HUES64 (cell line): ENCODE measurements around the gene RABGAP1L.
A peak's percentile ranks its signal among the peaks of the same experiment; 100 is the strongest.
"Not testable (repeated sequence)": the region's sequence is repeated elsewhere in the genome, so short reads cannot be mapped to it uniquely, and the experiment has no call there.

ENCODE experiments used
- H3K27ac ChIP-seq: 2 replicates; pipeline ENCODE4 v1.7.0; 2013; ENCODE audit warnings: low read depth, low read length, inconsistent platforms
- H3K27me3 ChIP-seq: 2 replicates; pipeline ENCODE4 v1.6.1; 2013; ENCODE audit warnings: mild to moderate bottlenecking, low read length; ENCODE audit not compliant: insufficient read depth
- H3K36me3 ChIP-seq: 2 replicates; pipeline ENCODE4 v1.6.1; 2013; ENCODE audit warnings: mild to moderate bottlenecking, low read length; ENCODE audit not compliant: insufficient read depth
- H3K4me1 ChIP-seq: 2 replicates; pipeline ENCODE4 v1.6.1; 2013; ENCODE audit warnings: mild to moderate bottlenecking, low read length, moderate library complexity; ENCODE audit not compliant: insufficient read depth
- H3K4me3 ChIP-seq: 2 replicates; pipeline ENCODE4 v1.5.1; 2013; ENCODE audit warnings: mild to moderate bottlenecking, low read length, moderate library complexity
- H3K9ac ChIP-seq: 2 replicates; pipeline ENCODE4 v1.6.1; 2013; ENCODE audit warnings: mild to moderate bottlenecking, low read depth, low read length
- H3K9me3 ChIP-seq: 2 replicates; pipeline ENCODE4 v1.6.1; 2013; ENCODE audit warnings: low read depth, low read length; ENCODE audit not compliant: insufficient read depth
- WGBS: fragments of 150-250, 120-280 bp; methylation state at CpG from one replicate; pipeline ENCODE4 v1.1.7; 2013; ENCODE audit warnings: missing lambda C conversion rate; 5-methylcytosine and 5-hydroxymethylcytosine counted together

Gene RABGAP1L

DNA sequence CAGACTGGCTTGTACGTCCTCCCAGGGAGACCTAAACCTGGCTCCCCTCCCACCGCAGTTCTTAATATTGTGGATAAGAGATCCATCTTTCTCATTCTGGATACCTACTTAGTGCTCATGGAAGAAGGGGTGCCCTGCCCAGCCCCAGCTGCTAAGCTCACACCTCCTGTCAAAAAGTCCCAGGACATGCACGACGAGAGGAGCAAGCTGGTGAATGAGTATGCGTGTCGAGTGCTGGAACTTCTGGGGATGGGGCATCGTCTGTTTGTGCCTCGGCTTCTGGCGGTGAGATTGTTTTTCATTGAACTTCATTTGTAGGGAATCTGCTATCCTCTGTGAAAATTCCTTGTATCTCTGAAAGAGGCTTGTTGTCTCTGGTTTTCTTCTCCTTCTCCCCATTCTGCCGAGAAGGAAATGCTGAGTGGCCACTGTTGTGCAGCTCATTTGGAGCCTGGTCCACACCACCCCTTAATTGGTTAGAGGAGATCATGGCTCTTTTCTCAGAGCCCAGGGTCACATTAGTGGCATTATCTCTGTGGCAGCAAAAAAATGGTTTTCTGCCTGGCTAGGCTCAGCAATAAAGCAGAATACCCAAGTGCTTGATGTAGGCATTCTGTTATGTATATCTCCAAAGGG is 641.0 kb downstream of the RABGAP1L start:
- peaks cover 9% of the 10 kb centered on the region for H3K4me1 ChIP-seq
- H3K27ac ChIP-seq = no peak overlapping the region
- 13% methylated on average over 8 of the region's 10 CpGs for WGBS
- peak overlapping the region; percentile 56 for H3K4me3 ChIP-seq
- no peaks in the 10 kb centered on the region for H3K9me3 ChIP-seq
- no peaks in the 10 kb centered on the region for H3K36me3 ChIP-seq
- H3K27me3 ChIP-seq = no peaks in the 10 kb centered on the region
- peak overlapping the region; percentile 23 for H3K9ac ChIP-seq

DNA sequence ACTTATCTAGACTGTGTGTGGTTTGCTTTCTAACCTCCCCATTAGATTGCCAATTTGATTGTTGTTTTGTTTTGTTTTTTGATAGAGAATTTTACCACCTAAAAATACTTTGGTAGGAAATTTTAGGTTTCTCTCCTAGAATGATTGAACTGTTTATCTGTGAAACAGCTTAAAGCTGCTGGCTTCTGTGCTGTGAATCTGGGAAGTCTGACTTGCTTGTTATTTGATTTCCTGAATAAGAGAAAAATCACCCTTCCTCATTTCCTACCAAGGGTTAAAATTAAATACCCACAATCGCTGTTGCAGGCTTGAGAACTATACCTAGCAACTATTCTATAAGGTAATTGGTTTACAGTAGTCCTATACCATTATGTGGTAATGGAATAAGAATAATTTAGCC is 641.6 kb downstream of the RABGAP1L start:
- no peak overlapping the region for H3K27ac ChIP-seq
- H3K4me3 ChIP-seq = peak overlapping the region; percentile 56; the same call in 1 of the 2 replicates
- H3K4me1 ChIP-seq = peaks cover 7% of the 10 kb centered on the region
- no peak overlapping the region for H3K9ac ChIP-seq
- H3K27me3 ChIP-seq = no peaks in the 10 kb centered on the region
- H3K36me3 ChIP-seq = no peaks in the 10 kb centered on the region
- H3K9me3 ChIP-seq = no peaks in the 10 kb centered on the region
- no CpG with 5 or more reads among the region's 1 CpG for WGBS

DNA sequence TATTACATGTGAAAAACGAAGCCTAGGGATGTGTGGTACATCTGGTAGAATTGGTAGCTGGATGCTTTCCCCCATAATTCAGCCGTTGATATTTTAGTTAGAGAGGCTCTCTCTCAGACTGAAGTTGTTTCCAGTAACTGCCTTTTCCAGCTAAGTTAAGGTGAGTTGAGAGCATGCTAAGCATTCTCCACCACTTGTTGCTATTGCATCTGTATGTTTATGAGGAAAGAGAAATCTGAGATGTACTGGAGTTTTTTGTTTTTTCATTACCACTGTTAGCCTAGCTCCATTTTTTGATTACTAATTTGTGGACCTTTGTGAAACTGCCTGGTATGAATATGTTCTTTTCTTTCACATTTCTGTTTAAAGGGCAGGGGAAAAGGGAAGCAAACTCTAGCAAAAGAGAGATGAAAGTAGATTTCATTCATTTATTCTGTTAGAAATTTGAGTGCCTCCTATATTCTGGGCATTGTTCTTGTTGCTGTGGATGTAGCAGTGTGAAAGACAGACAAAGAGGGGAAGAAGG is 650.5 kb downstream of the RABGAP1L start:
- no peaks in the 10 kb centered on the region for H3K9me3 ChIP-seq
- H3K27me3 ChIP-seq = no peaks in the 10 kb centered on the region
- no peak overlapping the region for H3K27ac ChIP-seq
- H3K4me3 ChIP-seq = no peak overlapping the region
- H3K36me3 ChIP-seq = no peaks in the 10 kb centered on the region
- WGBS = 88% methylated on average over 1 of the region's 2 CpGs
- H3K9ac ChIP-seq = no peak overlapping the region; the same call in 1 of the 2 replicates
- peaks cover 17% of the 10 kb centered on the region; the same call in 1 of the 2 replicates for H3K4me1 ChIP-seq

DNA sequence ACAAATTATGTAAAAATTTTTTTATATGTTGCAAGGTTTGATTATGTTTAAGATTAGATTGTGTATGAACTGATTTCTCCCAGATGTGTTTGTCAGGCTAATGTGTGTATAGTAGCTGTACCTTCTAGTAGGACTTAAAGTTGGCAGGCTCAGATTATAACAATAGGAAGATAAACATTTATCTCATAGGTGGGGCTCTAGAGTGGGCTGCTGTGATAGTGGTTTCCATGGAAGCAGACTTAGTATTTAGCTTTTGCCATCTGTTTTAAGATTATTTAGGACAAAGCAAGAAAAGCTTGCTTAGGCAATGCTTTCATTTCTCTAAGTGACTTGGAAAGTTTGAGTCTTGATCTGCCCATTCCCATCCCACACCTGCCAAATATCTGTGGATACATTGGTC is 652.7 kb downstream of the RABGAP1L start:
- no peaks in the 10 kb centered on the region for H3K36me3 ChIP-seq

DNA sequence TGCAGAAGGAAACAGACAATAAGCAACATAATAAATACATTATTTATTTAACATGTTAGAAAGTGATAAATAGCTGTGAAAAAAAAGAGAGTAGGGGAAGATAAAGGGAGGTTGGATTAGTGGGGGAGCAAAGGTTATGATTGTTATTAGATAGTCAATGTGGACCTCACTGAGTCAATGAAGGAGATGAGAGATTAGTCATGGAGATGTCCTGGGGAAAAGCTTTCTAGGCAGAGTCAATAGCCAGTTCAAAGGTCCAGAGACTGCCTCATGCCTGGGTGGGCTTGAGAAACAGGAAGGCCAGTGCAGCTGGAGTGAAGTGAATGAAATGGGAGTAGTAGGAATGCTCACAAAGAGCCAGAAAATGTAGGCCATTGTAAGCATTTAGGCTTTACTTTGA is 653.3 kb downstream of the RABGAP1L start:
- no peak overlapping the region for H3K9ac ChIP-seq
- peaks cover 21% of the 10 kb centered on the region for H3K4me1 ChIP-seq

More for the DNA sequence above, 652.7 kb downstream of the RABGAP1L start:
- H3K9ac ChIP-seq = no peak overlapping the region
- no peak overlapping the region for H3K4me3 ChIP-seq
- no peaks in the 10 kb centered on the region for H3K27me3 ChIP-seq
- H3K9me3 ChIP-seq = no peaks in the 10 kb centered on the region
- no peak overlapping the region for H3K27ac ChIP-seq
- H3K4me1 ChIP-seq = peaks cover 17% of the 10 kb centered on the region; the same call in 1 of the 2 replicates

DNA sequence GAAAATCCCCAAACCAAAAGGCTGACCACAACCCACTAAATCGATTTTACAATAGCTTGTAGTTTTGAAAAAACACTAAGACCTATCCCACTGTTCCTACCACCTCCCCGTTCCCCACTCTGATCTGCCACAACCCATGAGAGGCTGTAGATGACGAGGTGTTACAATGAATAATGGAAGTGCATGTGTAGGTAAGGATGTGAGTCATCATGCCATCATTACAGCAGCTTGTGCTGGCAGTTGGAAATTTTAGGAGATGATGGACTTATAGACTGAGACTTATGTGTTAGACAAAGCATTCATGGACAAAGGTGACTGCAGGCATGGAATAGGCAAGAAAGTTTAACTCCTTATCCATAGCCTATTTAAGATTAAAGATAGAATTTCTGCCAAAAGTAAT is 655.7 kb downstream of the RABGAP1L start:
- H3K4me3 ChIP-seq = no peak overlapping the region
- peaks cover 21% of the 10 kb centered on the region for H3K4me1 ChIP-seq
- no peak overlapping the region for H3K9ac ChIP-seq
- 89% methylated on average over 3 of the region's 3 CpGs for WGBS
- H3K27me3 ChIP-seq = no peaks in the 10 kb centered on the region
- no peaks in the 10 kb centered on the region for H3K9me3 ChIP-seq
- no peaks in the 10 kb centered on the region for H3K36me3 ChIP-seq
- H3K27ac ChIP-seq = no peak overlapping the region

More for the DNA sequence above, 653.3 kb downstream of the RABGAP1L start:
- H3K9me3 ChIP-seq = no peaks in the 10 kb centered on the region
- H3K4me3 ChIP-seq = no peak overlapping the region
- no peaks in the 10 kb centered on the region for H3K36me3 ChIP-seq
- no peak overlapping the region for H3K27ac ChIP-seq
- no peaks in the 10 kb centered on the region for H3K27me3 ChIP-seq

DNA sequence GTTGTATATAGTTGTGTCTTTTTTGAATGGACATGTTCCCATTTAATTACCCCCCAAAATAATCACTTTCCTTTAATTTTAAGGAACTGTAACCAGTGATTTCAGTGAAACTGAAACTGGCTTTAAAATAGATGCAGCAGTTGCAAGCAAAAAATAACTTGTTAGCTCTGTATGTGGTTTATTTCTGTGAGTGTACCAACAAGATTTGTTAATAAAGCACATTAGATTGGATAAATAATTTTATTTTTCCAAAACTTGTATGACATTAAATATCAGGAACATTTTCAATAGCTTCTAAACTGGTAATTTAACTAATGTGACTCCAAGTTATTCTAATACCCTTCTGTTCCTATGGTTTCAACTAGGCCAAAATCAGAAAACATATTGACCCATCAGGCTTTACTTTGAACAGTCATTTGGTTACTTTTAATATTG is 656.2 kb downstream of the RABGAP1L start:
- H3K4me3 ChIP-seq = no peak overlapping the region

DNA sequence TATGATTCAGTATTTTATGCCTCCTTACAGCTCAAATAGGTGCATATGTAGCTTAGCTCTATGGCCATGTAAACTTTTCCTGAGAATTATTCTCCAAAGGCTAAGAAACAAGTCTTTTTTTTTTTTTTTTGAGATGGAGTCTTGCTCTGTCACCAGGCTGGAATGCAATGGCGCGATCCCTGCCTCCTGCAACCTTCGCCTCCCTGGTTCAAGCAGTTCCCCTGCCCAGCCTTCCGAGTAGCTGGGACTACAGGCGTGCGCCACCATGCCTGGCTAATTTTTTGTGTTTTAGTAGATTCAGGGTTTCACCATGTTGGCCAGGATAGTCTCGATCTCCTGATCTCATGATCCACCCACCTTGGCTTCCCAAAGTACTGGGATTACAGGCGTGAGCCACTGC is 657.3 kb downstream of the RABGAP1L start:
- H3K9me3 ChIP-seq, H3K9ac ChIP-seq, H3K4me3 ChIP-seq, H3K36me3 ChIP-seq, H3K27ac ChIP-seq, H3K27me3 ChIP-seq: not testable (repeated sequence)
- H3K4me1 ChIP-seq = peaks cover 19% of the 10 kb centered on the region
- WGBS = 94% methylated on average over 8 of the region's 8 CpGs

More for the DNA sequence above, 656.2 kb downstream of the RABGAP1L start:
- Histone ChIP-seq H3K4me1 (peaks cover 19% of the 10 kb centered on the region), H3K27me3 (no peaks in the 10 kb centered on the region), H3K27ac (no peak overlapping the region), H3K36me3 (no peaks in the 10 kb centered on the region), H3K9me3 (no peaks in the 10 kb centered on the region), H3K9ac (no peak overlapping the region)

DNA sequence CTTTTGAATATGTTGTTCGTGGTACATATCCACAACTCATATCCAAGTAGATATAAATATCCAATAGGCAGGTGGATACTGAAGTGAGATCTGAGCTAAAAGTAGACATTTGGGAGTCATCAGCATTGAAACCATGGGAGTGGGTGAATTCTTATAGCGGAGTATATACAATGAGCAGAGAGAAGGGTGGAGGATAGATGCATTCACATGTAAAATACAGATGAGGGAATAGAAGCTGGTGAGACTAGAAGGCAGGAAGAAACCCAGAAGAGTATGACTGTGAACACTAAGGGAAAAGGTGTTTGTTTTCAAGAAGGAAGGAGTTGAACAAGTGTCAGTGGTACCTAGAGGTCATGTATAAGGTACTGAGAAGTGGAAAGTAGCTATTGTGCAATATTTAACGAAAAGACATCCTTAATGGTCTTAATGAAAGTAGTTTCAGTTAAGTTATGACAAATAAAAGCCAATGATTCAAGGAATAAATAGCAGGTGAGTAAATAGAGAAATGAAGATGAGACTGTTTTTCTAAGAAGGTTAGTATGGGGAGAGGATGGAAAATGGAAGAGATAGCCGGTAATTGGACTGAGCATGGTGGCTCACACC is 658.8 kb downstream of the RABGAP1L start:
- Histone ChIP-seq H3K4me1 (peaks cover 12% of the 10 kb centered on the region), H3K27me3 (no peaks in the 10 kb centered on the region), H3K9ac (no peak overlapping the region), H3K4me3 (no peak overlapping the region), H3K27ac (no peak overlapping the region), H3K9me3 (no peaks in the 10 kb centered on the region), H3K36me3 (no peaks in the 10 kb centered on the region)
- 78% methylated on average over 3 of the region's 4 CpGs for WGBS

DNA sequence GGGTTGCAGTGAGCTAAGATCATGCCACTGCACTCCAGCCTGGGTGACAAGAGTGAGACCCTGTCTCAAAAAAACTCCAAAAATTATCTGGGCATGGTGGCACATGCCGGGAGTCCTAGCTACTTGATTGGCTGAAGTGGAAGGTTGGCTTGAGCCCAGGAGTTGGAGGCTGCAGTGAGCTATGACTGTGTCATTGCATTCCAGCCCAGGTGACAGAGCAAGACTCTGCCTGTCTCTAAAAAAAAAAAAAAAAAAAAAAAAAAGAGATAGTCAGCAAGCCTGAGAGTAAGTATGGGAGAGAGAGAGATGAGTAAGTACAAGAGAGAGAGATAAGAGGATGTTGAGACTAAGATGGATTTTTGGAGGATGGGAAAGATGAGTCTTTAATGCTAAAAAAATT is 659.6 kb downstream of the RABGAP1L start:
- H3K4me3 ChIP-seq = no peak overlapping the region
- H3K27me3 ChIP-seq = no peaks in the 10 kb centered on the region
- H3K9me3 ChIP-seq = no peaks in the 10 kb centered on the region
- H3K27ac ChIP-seq = no peak overlapping the region
- peaks cover 10% of the 10 kb centered on the region for H3K4me1 ChIP-seq
- 97% methylated on average over 1 of the region's 1 CpG for WGBS
- H3K36me3 ChIP-seq = no peaks in the 10 kb centered on the region
- no peak overlapping the region for H3K9ac ChIP-seq

DNA sequence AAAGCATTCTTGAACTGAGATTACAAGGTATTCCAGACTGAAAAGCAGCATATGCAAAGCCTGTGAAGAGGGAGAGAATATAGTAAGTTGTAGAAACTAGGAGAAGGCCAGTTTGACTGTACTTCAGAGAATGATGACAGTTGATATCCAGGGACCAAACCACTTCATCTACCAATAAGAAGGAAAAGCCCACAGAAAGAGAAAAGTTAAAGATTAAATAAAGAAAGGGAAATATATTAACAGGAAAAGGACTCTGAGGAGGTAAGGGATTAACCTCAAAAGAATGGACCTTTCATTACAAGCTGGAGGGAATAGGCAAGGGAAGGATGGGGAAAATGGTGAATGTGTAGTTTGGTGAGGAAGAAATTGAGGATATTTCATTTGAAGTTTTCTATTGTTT is 660.3 kb downstream of the RABGAP1L start:
- no peaks in the 10 kb centered on the region for H3K27me3 ChIP-seq
- H3K9ac ChIP-seq = no peak overlapping the region
- H3K36me3 ChIP-seq = no peaks in the 10 kb centered on the region
- no peak overlapping the region for H3K4me3 ChIP-seq
- H3K9me3 ChIP-seq = no peaks in the 10 kb centered on the region
- peaks cover 10% of the 10 kb centered on the region for H3K4me1 ChIP-seq
- no peak overlapping the region for H3K27ac ChIP-seq
